Upper lobe of left lung (tissue), 4 donors: Measurements from ENCODE around the gene TCF12.

ENCODE experiments used
- EP300 ChIP-seq, 4 donors: sonication (generic); formaldehyde crosslinking; IDR thresholded peaks; one replicate each; pipeline ENCODE4 v1.5.1; 2017; ENCODE audit warnings: antibody characterized with exemption in 4 of 4, control low read depth in 2 of 4
- POLR2A ChIP-seq, 4 donors: fragments of 450-650 bp; IDR thresholded peaks; one replicate each; pipeline ENCODE4 v1.5.1; 2016 to 2017; ENCODE audit warnings: antibody characterized with exemption in 4 of 4, mild to moderate bottlenecking in 2 of 4
- POLR2AphosphoS5 ChIP-seq, 2 donors: sonication (generic); formaldehyde crosslinking; IDR thresholded peaks; one replicate each; pipeline ENCODE4 v1.5.1; 2017; ENCODE audit warnings: antibody characterized with exemption in 2 of 2
- TF ChIP-seq, protein P1 (sequence below), 6 experiments: fragments of 450-650 bp in 4 of 6; fragments of 200-600 bp in 2 of 6; sonication (generic) in 2 of 6; IDR thresholded peaks; one replicate each; pipeline ENCODE4 v1.5.1; 2016 to 2019; ENCODE audit warnings: antibody characterized with exemption in 6 of 6

GRCh38 chr15:57138349-57138788 lies 219.9 kb downstream of the TCF12 start:
- TF ChIP-seq, protein P1, sequence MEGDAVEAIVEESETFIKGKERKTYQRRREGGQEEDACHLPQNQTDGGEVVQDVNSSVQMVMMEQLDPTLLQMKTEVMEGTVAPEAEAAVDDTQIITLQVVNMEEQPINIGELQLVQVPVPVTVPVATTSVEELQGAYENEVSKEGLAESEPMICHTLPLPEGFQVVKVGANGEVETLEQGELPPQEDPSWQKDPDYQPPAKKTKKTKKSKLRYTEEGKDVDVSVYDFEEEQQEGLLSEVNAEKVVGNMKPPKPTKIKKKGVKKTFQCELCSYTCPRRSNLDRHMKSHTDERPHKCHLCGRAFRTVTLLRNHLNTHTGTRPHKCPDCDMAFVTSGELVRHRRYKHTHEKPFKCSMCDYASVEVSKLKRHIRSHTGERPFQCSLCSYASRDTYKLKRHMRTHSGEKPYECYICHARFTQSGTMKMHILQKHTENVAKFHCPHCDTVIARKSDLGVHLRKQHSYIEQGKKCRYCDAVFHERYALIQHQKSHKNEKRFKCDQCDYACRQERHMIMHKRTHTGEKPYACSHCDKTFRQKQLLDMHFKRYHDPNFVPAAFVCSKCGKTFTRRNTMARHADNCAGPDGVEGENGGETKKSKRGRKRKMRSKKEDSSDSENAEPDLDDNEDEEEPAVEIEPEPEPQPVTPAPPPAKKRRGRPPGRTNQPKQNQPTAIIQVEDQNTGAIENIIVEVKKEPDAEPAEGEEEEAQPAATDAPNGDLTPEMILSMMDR (IDR thresholded peaks at IDR 0.05), result peak; percentile 46 to 74 (median 69)
- TF ChIP-seq POLR2AphosphoS5 (IDR thresholded peaks at IDR 0.05), result no peak
- TF ChIP-seq POLR2A (IDR thresholded peaks at IDR 0.05), result no peak
- no peak for TF ChIP-seq EP300 (IDR thresholded peaks at IDR 0.05)
